GM10266 (cell line): ENCODE measurements around the gene HOTAIR.

Experiments used
- DNase-seq: peaks from one replicate; pipeline ENCODE4 v3.0.0; 2012; ENCODE audit errors: extremely low spot score
- TF ChIP-seq, protein P1 (sequence below): IDR thresholded peaks from 2 replicates; pipeline ENCODE4 v1.5.1; 2012; ENCODE audit warnings: mild to moderate bottlenecking, low read depth; ENCODE audit not compliant: control insufficient read depth, insufficient read depth; ENCODE audit errors: missing control alignments

The HOTAIR gene

DNA sequence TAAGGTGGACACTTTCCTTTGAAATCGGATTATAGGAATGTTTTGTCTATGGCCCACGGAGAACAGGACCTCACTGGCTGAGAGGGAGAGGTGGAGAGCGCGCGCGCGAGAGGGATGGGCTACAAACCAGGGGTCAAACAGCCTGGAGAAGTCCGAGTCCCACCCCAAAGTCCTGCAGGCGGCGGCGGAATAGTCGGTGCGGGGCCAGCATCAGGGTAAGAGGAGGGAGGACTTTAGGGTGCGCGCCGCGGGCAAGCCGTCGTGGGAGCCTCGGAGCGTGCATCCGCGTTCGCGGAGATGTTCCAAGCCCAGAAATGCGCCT lies 30.7 kb upstream of the HOTAIR start:
- TF ChIP-seq, protein P1, sequence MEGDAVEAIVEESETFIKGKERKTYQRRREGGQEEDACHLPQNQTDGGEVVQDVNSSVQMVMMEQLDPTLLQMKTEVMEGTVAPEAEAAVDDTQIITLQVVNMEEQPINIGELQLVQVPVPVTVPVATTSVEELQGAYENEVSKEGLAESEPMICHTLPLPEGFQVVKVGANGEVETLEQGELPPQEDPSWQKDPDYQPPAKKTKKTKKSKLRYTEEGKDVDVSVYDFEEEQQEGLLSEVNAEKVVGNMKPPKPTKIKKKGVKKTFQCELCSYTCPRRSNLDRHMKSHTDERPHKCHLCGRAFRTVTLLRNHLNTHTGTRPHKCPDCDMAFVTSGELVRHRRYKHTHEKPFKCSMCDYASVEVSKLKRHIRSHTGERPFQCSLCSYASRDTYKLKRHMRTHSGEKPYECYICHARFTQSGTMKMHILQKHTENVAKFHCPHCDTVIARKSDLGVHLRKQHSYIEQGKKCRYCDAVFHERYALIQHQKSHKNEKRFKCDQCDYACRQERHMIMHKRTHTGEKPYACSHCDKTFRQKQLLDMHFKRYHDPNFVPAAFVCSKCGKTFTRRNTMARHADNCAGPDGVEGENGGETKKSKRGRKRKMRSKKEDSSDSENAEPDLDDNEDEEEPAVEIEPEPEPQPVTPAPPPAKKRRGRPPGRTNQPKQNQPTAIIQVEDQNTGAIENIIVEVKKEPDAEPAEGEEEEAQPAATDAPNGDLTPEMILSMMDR: peak; percentile 14
- no peak for DNase-seq

DNA sequence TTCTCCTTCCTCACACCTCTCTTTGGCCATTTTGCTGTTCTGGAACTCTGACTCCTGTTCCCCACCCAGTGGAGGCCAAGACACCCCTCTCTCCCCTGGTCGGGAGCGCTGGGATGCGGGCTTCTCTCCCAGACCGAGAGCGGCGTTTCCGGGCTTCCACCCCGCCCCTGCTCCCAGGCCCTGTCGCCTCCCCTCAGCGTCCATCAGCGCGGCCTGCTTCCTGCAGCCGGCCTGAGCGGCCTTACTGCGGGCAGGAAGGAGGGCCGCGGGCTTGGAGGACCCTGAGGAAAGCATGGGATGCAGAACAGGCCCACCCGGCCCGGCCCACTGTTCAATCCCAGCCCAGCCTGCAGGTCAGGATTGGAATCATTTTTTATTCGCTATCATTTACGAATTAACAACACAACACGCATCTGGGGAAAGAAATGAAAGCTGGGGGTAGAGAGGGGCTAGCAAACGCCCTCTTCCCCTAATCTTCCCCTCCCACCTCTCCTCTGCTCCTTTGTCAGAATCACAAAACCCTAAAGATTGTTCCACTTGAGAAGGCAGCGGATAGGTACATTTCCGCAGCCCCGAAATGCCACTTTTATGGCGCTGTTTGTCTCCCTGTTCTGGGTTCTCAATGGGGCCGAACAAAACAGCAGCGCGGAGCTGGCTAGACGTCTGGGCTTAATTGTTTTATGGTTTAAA lies 30.2 kb upstream of the HOTAIR start:
- TF ChIP-seq, protein P1: no peak
- no peak for DNase-seq

DNA sequence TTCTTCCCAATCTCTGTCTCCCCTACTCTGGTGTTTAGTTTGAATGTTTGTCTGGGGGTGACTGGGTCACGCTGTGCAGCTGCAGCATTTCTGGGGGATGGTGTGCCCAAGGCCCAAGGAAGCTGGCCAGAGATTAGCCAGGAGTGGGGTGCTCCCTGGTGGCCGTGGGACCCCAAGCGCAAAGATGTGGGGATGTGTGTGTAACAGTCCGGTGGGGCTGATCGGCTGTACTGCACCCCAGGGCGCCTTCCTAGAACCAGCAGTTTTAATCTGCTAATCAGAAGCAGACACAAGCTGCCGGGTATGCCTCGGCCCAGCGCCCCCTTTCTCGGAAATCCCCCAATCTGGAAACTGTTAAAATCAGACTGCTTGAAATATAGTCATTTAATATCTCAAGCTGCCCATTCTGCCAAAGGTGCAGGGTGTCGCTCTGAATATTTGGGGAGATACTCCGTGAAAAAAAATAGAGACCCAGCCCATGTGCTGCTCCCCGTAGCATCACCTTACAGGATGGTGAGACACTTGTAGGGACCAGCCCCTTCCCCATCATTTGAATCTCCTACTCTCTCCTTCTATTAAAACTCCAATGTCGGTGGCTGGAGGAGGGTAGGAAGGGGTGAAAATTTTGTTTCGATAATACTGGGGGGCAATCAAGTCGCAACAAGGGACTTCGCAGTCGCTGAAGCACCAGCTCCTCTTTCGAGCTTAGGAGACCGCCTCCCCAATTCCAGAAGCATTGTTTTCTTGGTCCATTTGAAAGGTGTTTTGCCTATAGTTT lies 29.5 kb upstream of the HOTAIR start:
- no peak for DNase-seq
- TF ChIP-seq, protein P1: peak; percentile 31

DNA sequence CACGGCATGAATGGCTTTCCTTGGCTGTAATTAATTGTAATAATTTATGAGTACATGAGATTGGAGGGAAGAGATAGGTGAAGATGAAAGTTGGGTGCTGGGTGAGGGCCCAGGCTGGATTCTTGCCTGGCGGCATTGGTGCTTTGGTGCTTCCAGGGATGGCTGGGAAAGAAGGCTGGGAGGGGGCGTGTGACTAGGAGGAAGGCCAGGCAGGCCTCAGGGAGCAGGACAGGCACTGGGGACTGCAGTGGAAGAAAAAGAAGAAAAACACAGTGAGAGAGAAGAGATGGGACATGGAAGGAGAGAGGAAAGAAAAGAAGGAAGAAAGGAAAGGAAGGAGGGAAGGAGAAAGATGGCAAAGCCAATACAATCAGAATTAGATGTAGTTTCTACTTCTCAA lies 28.9 kb upstream of the HOTAIR start:
- no peak for DNase-seq
- TF ChIP-seq, protein P1: no peak

DNA sequence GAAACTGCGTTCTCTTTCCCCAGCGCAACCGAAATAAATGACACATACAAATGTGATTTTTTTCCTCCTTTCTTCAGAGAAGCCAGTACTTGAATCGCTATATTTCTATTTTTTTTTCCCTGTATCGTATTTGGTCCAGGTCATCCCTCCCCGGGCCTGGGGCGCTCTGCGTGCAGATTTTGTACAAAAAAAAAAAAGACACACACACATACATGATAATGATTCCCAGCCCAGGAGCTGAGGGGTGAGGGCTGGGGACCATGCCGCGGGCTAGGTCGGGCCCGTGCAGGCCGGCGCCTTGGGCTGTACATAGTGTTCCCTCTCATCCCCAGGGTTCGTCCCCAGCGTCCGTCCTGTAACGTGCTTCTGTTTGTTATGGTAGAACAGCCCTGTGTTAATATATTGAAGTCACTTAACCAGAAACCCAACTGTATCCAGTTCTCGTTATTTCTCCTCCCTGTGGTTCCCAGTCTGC lies 28.2 kb upstream of the HOTAIR start:
- no peak for DNase-seq
- TF ChIP-seq, protein P1: no peak

DNA sequence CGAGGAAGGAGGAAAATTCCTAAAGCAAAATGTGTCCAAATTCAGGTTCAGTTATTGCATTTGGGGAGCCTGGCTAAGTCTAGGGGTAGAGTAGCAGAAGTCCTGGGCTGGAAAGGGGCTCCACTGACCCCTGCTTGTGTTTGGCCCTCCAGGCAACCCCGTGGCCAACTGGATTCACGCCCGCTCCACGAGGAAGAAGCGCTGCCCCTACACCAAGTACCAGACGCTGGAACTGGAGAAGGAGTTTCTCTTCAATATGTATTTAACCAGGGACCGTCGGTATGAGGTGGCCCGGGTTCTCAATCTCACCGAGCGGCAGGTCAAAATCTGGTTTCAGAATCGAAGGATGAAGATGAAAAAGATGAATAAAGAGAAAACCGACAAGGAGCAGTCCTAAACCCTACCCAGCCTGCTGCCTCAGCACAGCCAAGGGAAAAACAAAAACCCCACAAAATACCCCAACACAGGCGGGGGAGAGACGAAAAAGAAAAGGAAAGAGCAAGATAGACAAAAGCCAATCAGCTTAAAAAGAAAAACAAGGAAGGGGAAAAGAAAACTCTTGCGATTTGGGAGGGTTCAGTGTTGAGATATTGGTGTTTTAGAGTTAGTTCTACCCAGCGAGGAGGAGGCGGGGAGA lies 27.6 kb upstream of the HOTAIR start:
- no peak for DNase-seq
- TF ChIP-seq, protein P1: no peak
